ENCODE measurements around the gene PLD1. TPM values are rescaled to one million over a fixed set of nuclear protein-coding genes. Genes with fewer than 3 reads are reported as not detected.

The PLD1 gene
- total RNA-seq, 5 donors from 2014 or later (not counting 1 experiment from before 2014, with no cell fraction given), result 1.8 to 3.9 (median 3.2) TPM

- Mint-ChIP-seq H3K27ac (no peak overlapping the region), H3K4me1 (peaks cover 10 to 17% (median 14%) of the 10 kb centered on the region in 3 donors), H3K9me3 (no peaks in the 10 kb centered on the region), H3K27me3 (peaks cover 28 to 35% of the 10 kb centered on the region in 2 donors), H3K36me3 (no peaks in the 10 kb centered on the region), H3K4me3 (no peak overlapping the region)
- Histone ChIP-seq H3K36me3 (ENCODE audit: control insufficient read depth in 2 of 2, extremely low read depth in 1 of 2, insufficient read depth in 1 of 2, low read length in 1 of 2) (no peaks in the 10 kb centered on the region), H3K9me3 (no peaks in the 10 kb centered on the region), H3K4me3 (ENCODE audit: control insufficient read depth in 1 of 2, extremely low read depth in 1 of 2, low read length in 1 of 2) (no peak overlapping the region), H3K4me1 (ENCODE audit: control insufficient read depth in 1 of 2, extremely low read depth in 1 of 2, insufficient read depth in 2 of 2, low read length in 2 of 2) (peaks cover 0 to 15% of the 10 kb centered on the region in 2 experiments), H3K27ac (ENCODE audit: low read length) (no peak overlapping the region), H3K27me3 (replicated peaks in 1 of 2; ENCODE audit: control insufficient read depth in 2 of 2, extremely low read depth in 1 of 2, insufficient read depth in 2 of 2, low read length in 1 of 2) (peaks cover 0 to 14% of the 10 kb centered on the region in 2 experiments)
- ChIA-PET POLR2A (no interaction called here), CTCF (no interaction called here)
- no CpG with 5 or more reads among the region's 6 CpGs for WGBS (ENCODE audit: insufficient coverage)
- DNase-seq (no peak), ATAC-seq (replicated peaks in 1 of 4) (no peak)
These were observed 2.5 kb downstream of the PLD1 start for GRCh38 chr3:171807806-171808205.

- Mint-ChIP-seq H3K36me3 (no peaks in the 10 kb centered on the region), H3K4me3 (no peak overlapping the region), H3K27ac (no peak overlapping the region), H3K4me1 (peaks cover 10 to 17% (median 14%) of the 10 kb centered on the region in 3 donors), H3K27me3 (peaks cover 28 to 35% of the 10 kb centered on the region in 2 donors), H3K9me3 (no peaks in the 10 kb centered on the region)
- Histone ChIP-seq H3K27ac (ENCODE audit: low read length) (no peak overlapping the region), H3K4me3 (ENCODE audit: control insufficient read depth in 1 of 2, extremely low read depth in 1 of 2, low read length in 1 of 2) (no peak overlapping the region), H3K36me3 (ENCODE audit: control insufficient read depth in 2 of 2, extremely low read depth in 1 of 2, insufficient read depth in 1 of 2, low read length in 1 of 2) (no peaks in the 10 kb centered on the region), H3K27me3 (replicated peaks in 1 of 2; ENCODE audit: control insufficient read depth in 2 of 2, extremely low read depth in 1 of 2, insufficient read depth in 2 of 2, low read length in 1 of 2) (peaks cover 0 to 14% of the 10 kb centered on the region in 2 experiments), H3K9me3 (no peaks in the 10 kb centered on the region), H3K4me1 (ENCODE audit: control insufficient read depth in 1 of 2, extremely low read depth in 1 of 2, insufficient read depth in 2 of 2, low read length in 2 of 2) (peaks cover 0 to 15% of the 10 kb centered on the region in 2 experiments)
- DNase-seq (no peak), ATAC-seq (replicated peaks in 1 of 4) (no peak)
- CTCF ChIA-PET, result no interaction called here
- POLR2A ChIA-PET, result no interaction called here
- 80% methylated on average over 1 of the region's 7 CpGs for WGBS (ENCODE audit: insufficient coverage)
These were observed 3.1 kb downstream of the PLD1 start for GRCh38 chr3:171807129-171807675.

GRCh38 chr3:171806200-171807128 lies 3.8 kb downstream of the PLD1 start:
- H3K9me3 ChIP-seq, result no peaks in the 10 kb centered on the region
- no CpG with 5 or more reads among the region's 5 CpGs for WGBS (ENCODE audit: insufficient coverage)
- H3K4me1 ChIP-seq (ENCODE audit: control insufficient read depth in 1 of 2, extremely low read depth in 1 of 2, insufficient read depth in 2 of 2, low read length in 2 of 2), result peaks cover 0 to 15% of the 10 kb centered on the region in 2 experiments
- Mint-ChIP-seq H3K27me3 (peaks cover 25 to 27% of the 10 kb centered on the region in 2 donors), H3K9me3 (no peaks in the 10 kb centered on the region), H3K4me3 (no peak overlapping the region), H3K36me3 (no peaks in the 10 kb centered on the region), H3K27ac (no peak overlapping the region), H3K4me1 (peaks cover 10 to 14% (median 14%) of the 10 kb centered on the region in 3 donors)
- H3K27me3 ChIP-seq (replicated peaks in 1 of 2; ENCODE audit: control insufficient read depth in 2 of 2, extremely low read depth in 1 of 2, insufficient read depth in 2 of 2, low read length in 1 of 2), result peaks cover 0 to 11% of the 10 kb centered on the region in 2 experiments
- H3K4me3 ChIP-seq (ENCODE audit: control insufficient read depth in 1 of 2, extremely low read depth in 1 of 2, low read length in 1 of 2), result no peak overlapping the region
- CTCF ChIA-PET, result no interaction called here
- no peak for DNase-seq
- ATAC-seq (replicated peaks in 1 of 4), result no peak
- POLR2A ChIA-PET, result interaction anchor here in 1 of 2 donors (0.5 kb wide), 1 partner anchor 115 kb away, joined by 4 read pairs; no protein-coding TSS in a partner anchor
- H3K36me3 ChIP-seq (ENCODE audit: control insufficient read depth in 2 of 2, extremely low read depth in 1 of 2, insufficient read depth in 1 of 2, low read length in 1 of 2), result no peaks in the 10 kb centered on the region
- no peak overlapping the region for H3K27ac ChIP-seq (ENCODE audit: low read length)

GRCh38 chr3:171805687-171806086 lies 4.6 kb downstream of the PLD1 start:
- ChIA-PET POLR2A (interaction anchor here in 1 of 2 donors (0.6 kb wide), 1 partner anchor 1378 kb away, joined by 3 read pairs; no protein-coding TSS in a partner anchor), CTCF (no interaction called here)
- H3K36me3 Mint-ChIP-seq, result no peaks in the 10 kb centered on the region
- H3K4me1 Mint-ChIP-seq, result peaks cover 10 to 13% (median 12%) of the 10 kb centered on the region in 3 donors
- H3K4me3 ChIP-seq (ENCODE audit: control insufficient read depth in 1 of 2, extremely low read depth in 1 of 2, low read length in 1 of 2), result no peak overlapping the region
- no peaks in the 10 kb centered on the region for H3K36me3 ChIP-seq (ENCODE audit: control insufficient read depth in 2 of 2, extremely low read depth in 1 of 2, insufficient read depth in 1 of 2, low read length in 1 of 2)
- ATAC-seq (replicated peaks in 1 of 4), result no peak
- H3K27me3 ChIP-seq (replicated peaks in 1 of 2; ENCODE audit: control insufficient read depth in 2 of 2, extremely low read depth in 1 of 2, insufficient read depth in 2 of 2, low read length in 1 of 2), result peaks cover 0 to 11% of the 10 kb centered on the region in 2 experiments
- no peaks in the 10 kb centered on the region for H3K9me3 ChIP-seq
- H3K27me3 Mint-ChIP-seq, result peaks cover 18 to 22% of the 10 kb centered on the region in 2 donors
- H3K9me3 Mint-ChIP-seq, result no peaks in the 10 kb centered on the region
- 83% methylated on average over 1 of the region's 3 CpGs for WGBS (ENCODE audit: insufficient coverage)
- DNase-seq, result no peak
- peaks cover 0 to 15% of the 10 kb centered on the region in 2 experiments for H3K4me1 ChIP-seq (ENCODE audit: control insufficient read depth in 1 of 2, extremely low read depth in 1 of 2, insufficient read depth in 2 of 2, low read length in 2 of 2)
- no peak overlapping the region for H3K27ac Mint-ChIP-seq
- no peak overlapping the region for H3K4me3 Mint-ChIP-seq
- no peak overlapping the region for H3K27ac ChIP-seq (ENCODE audit: low read length)

GRCh38 chr3:171804618-171805389 lies 5.5 kb downstream of the PLD1 start:
- Histone ChIP-seq H3K4me3 (ENCODE audit: control insufficient read depth in 1 of 2, extremely low read depth in 1 of 2, low read length in 1 of 2) (no peak overlapping the region), H3K9me3 (no peaks in the 10 kb centered on the region), H3K4me1 (ENCODE audit: control insufficient read depth in 1 of 2, extremely low read depth in 1 of 2, insufficient read depth in 2 of 2, low read length in 2 of 2) (peaks cover 0 to 6% of the 10 kb centered on the region in 2 experiments), H3K36me3 (ENCODE audit: control insufficient read depth in 2 of 2, extremely low read depth in 1 of 2, insufficient read depth in 1 of 2, low read length in 1 of 2) (no peaks in the 10 kb centered on the region), H3K27me3 (replicated peaks in 1 of 2; ENCODE audit: control insufficient read depth in 2 of 2, extremely low read depth in 1 of 2, insufficient read depth in 2 of 2, low read length in 1 of 2) (peaks cover 0 to 4% of the 10 kb centered on the region in 2 experiments), H3K27ac (ENCODE audit: low read length) (no peak overlapping the region)
- Mint-ChIP-seq H3K9me3 (no peaks in the 10 kb centered on the region), H3K27ac (no peak overlapping the region), H3K4me3 (no peak overlapping the region), H3K36me3 (no peaks in the 10 kb centered on the region), H3K4me1 (peaks cover 7 to 9% (median 8%) of the 10 kb centered on the region in 3 donors), H3K27me3 (peaks cover 13 to 17% of the 10 kb centered on the region in 2 donors)
- CTCF ChIA-PET, result no interaction called here
- ATAC-seq (replicated peaks in 1 of 4) (no peak), DNase-seq (no peak)
- POLR2A ChIA-PET, result interaction anchor here in 1 of 2 donors (0.6 kb wide), 1 partner anchor 1377 kb away, joined by 3 read pairs; no protein-coding TSS in a partner anchor
- 69% methylated on average over 4 of the region's 6 CpGs for WGBS (ENCODE audit: insufficient coverage)

GRCh38 chr3:171803044-171803443 lies 7.2 kb downstream of the PLD1 start:
- POLR2A ChIA-PET, result no interaction called here
- H3K27me3 Mint-ChIP-seq, result peaks cover 3 to 7% of the 10 kb centered on the region in 2 donors
- no peak overlapping the region for H3K4me3 ChIP-seq (ENCODE audit: control insufficient read depth in 1 of 2, extremely low read depth in 1 of 2, low read length in 1 of 2)
- H3K36me3 ChIP-seq (ENCODE audit: control insufficient read depth in 2 of 2, extremely low read depth in 1 of 2, insufficient read depth in 1 of 2, low read length in 1 of 2), result no peaks in the 10 kb centered on the region
- H3K4me1 ChIP-seq (ENCODE audit: control insufficient read depth in 1 of 2, extremely low read depth in 1 of 2, insufficient read depth in 2 of 2, low read length in 2 of 2), result no peaks in the 10 kb centered on the region
- no peaks in the 10 kb centered on the region for H3K4me1 Mint-ChIP-seq
- no peaks in the 10 kb centered on the region for H3K36me3 Mint-ChIP-seq
- no peak overlapping the region for H3K4me3 Mint-ChIP-seq
- H3K27me3 ChIP-seq (replicated peaks in 1 of 2; ENCODE audit: control insufficient read depth in 2 of 2, extremely low read depth in 1 of 2, insufficient read depth in 2 of 2, low read length in 1 of 2), result no peaks in the 10 kb centered on the region
- no peaks in the 10 kb centered on the region for H3K9me3 ChIP-seq
- H3K9me3 Mint-ChIP-seq, result no peaks in the 10 kb centered on the region
- no peak overlapping the region for H3K27ac ChIP-seq (ENCODE audit: low read length)
- WGBS (ENCODE audit: insufficient coverage), result 79% methylated on average over 2 of the region's 4 CpGs
- ATAC-seq (replicated peaks in 1 of 4) (no peak), DNase-seq (no peak)
- CTCF ChIA-PET, result interaction anchor here in 1 of 2 donors (0.5 kb wide), 1 partner anchor 9 kb away, joined by 3 read pairs; no protein-coding TSS in a partner anchor
- no peak overlapping the region for H3K27ac Mint-ChIP-seq

Data from T-cell (primary cell).